Fibroblast of the aortic adventitia (primary cell): Measurements from ENCODE around the gene WDHD1. TPM values are rescaled to one million over a fixed set of nuclear protein-coding genes. Genes with fewer than 3 reads are reported as not detected.
"Not testable (repeated sequence)": the region's sequence is repeated elsewhere in the genome, so short reads cannot be mapped to it uniquely, and the experiment has no call there.

Experiments
- DNase-seq: peaks from one replicate; pipeline ENCODE4 v3.0.0-alpha.2; 2010; ENCODE audit warnings: low read depth
- H3K4me3 ChIP-seq: 2 replicates; pipeline ENCODE4 v1.5.1; 2011; ENCODE audit warnings: low read depth, mild to moderate bottlenecking, control low read depth, low read length, moderate library complexity
- total RNA-seq: library from RNA; depleted of rRNA; stranded (reverse); fragments of >200 nt; gene quantifications from 2 replicates; pipeline ENCODE4 v1.2.3, GENCODE V29; 2012; ENCODE audit warnings: low replicate concordance
- TF ChIP-seq, protein P1 (sequence below): IDR thresholded peaks from 2 replicates; pipeline ENCODE4 v1.5.1; 2011; ENCODE audit warnings: mild to moderate bottlenecking, low read length, control low read depth, inconsistent platforms; ENCODE audit not compliant: insufficient read depth

Gene WDHD1
- total RNA-seq, 1 donor: 27.0 TPM

DNA sequence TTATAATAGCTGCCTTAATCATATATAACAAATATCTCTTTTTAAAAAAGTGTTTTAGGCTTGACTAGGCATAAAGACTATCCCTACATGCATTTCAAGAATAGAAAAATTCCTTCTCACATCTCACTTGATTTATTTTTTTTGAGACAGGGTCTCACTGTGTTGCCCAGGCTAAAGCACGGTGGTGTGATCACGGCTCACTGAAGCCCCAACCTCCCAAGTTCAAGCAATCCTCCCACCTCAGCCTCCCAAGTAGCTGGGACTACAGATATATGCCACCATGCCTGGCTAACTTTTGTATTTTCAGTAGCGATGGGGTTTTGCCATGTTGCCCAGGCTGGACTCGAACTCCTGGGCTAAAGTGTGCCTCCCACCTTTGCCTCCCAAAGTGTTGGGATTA lies 59.4 kb downstream of the WDHD1 start:
- TF ChIP-seq, protein P1, sequence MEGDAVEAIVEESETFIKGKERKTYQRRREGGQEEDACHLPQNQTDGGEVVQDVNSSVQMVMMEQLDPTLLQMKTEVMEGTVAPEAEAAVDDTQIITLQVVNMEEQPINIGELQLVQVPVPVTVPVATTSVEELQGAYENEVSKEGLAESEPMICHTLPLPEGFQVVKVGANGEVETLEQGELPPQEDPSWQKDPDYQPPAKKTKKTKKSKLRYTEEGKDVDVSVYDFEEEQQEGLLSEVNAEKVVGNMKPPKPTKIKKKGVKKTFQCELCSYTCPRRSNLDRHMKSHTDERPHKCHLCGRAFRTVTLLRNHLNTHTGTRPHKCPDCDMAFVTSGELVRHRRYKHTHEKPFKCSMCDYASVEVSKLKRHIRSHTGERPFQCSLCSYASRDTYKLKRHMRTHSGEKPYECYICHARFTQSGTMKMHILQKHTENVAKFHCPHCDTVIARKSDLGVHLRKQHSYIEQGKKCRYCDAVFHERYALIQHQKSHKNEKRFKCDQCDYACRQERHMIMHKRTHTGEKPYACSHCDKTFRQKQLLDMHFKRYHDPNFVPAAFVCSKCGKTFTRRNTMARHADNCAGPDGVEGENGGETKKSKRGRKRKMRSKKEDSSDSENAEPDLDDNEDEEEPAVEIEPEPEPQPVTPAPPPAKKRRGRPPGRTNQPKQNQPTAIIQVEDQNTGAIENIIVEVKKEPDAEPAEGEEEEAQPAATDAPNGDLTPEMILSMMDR: no peak
- no peak overlapping the region for H3K4me3 ChIP-seq
- no peak for DNase-seq

DNA sequence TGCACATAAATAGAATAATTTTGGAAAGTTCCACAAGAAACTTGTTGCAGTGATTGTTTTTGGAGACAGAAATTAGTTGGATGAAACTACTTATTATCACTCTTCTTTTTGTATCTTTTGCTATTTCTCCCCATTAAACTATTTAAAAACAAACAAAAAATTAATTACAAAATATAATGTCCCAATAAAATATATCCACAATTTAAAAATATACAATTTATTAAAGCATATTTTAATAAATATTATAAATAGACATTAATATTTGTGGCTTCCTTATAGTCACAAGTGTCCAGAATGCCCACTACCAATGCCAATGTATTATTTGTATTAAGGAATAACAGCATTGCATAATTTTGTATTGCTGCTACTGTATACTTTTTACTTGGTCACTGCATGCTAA lies 71.8 kb downstream of the WDHD1 start:
- H3K4me3 ChIP-seq: no peak overlapping the region
- TF ChIP-seq, protein P1: no peak
- no peak for DNase-seq

DNA sequence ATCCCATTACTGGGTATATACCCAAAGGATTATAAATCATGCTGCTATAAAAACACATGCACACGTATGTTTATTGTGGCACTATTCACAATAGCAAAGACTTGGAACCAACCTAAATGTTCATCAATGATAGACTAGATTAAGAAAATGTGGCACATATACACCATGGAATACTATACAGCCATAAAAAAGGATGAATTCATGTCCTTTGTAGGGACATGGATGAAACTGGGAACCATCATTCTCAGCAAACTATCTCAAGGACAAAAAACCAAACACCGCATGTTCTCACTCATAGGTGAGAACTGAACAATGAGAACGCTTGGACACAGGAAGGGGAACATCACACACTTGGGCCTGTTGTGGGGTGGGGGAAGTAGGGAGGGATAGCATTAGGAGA lies 73.3 kb downstream of the WDHD1 start:
- not testable (repeated sequence) for DNase-seq, H3K4me3 ChIP-seq

DNA sequence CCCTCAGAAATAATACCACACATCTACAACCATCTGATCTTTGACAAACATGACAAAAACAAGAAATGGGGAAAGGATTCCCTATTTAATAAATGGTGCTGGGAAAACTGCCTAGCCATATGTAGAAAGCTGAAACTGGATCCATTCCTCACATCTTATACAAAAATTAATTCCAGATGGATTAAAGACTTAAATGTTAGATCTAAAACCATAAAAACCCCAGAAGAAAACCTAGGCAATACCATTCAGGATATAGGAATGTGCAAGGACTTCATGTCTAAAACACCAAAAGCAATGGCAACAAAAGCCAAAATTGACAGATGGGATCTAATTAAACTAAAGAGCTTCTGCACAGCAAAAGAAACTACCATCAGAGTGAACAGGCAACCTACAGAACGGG lies 74.1 kb downstream of the WDHD1 start:
- not testable (repeated sequence) for H3K4me3 ChIP-seq, DNase-seq

DNA sequence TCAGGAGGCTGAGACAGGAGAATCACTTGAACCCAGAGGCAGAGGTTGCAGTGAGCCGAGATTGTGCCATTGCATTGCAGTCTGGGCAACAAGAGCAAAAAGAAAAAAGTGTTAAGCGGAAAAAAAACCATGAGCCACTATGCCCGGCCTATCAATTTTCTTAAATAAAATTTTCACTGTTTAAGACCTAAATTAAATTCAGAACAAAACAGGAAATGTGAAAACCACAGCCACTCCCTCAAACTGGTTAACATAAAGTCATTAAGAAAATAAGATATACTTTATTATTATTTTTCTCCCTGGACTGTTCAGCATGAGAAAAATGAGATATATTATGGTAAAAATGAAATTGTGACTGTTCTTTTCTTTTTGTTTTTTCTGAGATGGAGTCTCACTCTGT lies 79.7 kb downstream of the WDHD1 start:
- TF ChIP-seq, protein P1: no peak
- no peak overlapping the region for H3K4me3 ChIP-seq
- no peak for DNase-seq

DNA sequence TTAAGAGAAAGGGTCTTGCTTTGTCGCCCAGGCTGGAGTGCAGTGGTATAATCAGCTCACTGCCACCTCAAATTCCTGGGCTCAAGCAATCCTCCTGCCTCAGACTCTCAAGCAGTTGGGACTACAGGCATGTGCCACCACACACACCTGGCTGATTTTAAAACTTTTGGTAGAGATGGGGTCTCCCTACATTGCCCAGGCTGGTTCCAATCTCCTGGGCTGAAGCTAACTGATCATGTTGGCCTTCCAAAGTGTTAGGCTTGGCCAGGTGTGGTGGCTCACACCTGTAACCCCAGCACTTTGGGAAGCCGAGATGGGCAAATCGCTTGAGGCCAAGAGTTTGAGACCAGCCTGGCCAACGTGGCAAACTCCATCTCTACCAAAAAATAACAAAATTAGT lies 80.4 kb downstream of the WDHD1 start:
- TF ChIP-seq, protein P1: no peak
- no peak for DNase-seq

DNA sequence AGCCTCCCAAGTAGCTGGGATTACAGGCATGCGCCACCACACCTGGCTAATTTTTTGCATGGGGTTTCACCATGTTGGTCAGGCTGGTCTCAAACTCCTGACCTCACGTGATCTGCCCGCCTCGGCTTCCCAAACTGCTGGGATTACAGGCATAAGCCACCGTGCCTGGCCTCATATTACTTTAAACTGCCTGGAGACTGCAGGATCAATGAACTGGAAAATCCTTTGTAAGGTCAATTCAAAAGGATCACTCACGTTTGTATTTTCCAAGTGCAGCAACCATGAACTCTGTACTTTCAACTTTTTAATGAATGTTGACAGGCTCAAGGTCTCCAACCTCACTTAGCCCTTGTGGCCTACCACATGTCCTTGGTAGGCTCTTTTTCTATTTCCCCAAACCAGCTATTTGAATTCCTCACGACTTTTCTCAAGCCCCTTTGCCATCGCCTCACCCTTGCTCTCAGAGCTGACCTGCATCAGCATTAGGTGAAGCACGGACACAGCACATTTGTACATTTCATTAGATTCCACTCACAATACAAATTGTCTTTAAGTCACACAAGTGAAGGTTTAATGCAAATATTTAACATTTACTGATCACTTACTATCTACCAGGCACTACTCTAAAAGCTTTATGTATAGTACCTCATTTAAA lies 82.0 kb downstream of the WDHD1 start:
- no peak for DNase-seq
- no peak overlapping the region for H3K4me3 ChIP-seq
- TF ChIP-seq, protein P1: no peak

More for the DNA sequence above, 80.4 kb downstream of the WDHD1 start:
- H3K4me3 ChIP-seq: no peak overlapping the region

DNA sequence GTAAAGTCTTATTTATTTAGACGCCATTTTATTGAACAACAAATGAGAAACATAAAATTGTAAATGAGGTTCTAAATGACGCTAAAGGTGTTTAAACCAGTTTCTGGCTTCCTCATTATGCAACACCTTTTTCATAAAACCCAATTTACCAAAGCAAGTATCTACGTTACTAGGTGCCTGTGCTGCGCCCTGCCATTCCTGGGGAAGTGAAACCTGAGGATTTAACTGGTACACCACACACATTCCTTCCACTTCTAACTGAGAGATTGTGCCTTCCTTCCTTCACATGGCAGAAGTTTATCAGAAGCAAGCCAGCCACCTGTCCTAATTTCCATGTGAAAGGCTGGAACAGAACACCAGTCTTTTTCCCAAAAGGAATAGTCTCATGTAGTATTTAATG lies 84.0 kb downstream of the WDHD1 start:
- TF ChIP-seq, protein P1: no peak
- no peak overlapping the region for H3K4me3 ChIP-seq
- DNase-seq: no peak
